ENCODE data around the gene CALML6. TPM values are rescaled to one million over a fixed set of nuclear protein-coding genes. Genes with fewer than 3 reads are reported as not detected.

Gene CALML6
- total RNA-seq, 1 donor from 2014 or later: 0.90 TPM

DNA sequence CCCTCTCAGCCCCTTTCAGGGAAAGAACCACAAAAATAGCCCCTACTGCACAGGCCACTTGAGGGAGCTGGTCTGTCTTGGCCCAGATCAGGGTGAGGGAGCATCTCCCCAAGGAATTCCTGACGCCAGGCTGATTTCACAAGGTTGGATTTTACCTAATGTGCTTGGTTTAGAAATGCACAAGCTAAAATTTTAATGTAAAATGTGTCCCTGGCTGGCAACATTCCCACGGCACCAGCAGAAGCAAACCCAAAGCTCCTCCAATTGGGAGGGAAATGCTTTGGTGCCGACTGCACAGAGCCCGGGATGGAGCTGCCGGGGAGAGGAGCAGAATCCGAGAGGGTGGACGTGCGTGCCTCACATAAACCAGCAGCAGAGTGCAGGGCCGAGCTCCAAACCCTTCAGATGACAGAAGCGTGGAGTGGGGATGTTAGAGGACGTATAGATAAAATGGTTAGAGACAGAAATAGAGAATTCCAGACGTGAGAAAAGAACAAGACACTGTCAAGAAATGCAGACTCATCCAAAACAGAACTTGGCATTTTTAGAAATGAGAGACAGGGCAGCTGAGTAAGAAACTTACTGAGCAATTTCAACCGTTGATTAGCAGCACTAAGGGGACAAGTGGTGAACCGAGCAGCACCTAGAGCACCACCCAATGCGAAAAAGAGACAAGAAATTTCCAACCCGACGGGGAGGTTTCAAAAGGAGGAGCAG lies 45.6 kb downstream of the CALML6 start:
- Histone ChIP-seq H3K36me3 (no peaks in the 10 kb centered on the region), H3K9me3 (no peaks in the 10 kb centered on the region), H3K4me3 (no peak overlapping the region), H3K27me3 (peaks cover 16% of the 10 kb centered on the region), H3K4me1 (no peaks in the 10 kb centered on the region), H3K27ac (no peak overlapping the region)
- intact Hi-C loops (cut with DNase I): no loop called here
- TF ChIP-seq, protein P1, sequence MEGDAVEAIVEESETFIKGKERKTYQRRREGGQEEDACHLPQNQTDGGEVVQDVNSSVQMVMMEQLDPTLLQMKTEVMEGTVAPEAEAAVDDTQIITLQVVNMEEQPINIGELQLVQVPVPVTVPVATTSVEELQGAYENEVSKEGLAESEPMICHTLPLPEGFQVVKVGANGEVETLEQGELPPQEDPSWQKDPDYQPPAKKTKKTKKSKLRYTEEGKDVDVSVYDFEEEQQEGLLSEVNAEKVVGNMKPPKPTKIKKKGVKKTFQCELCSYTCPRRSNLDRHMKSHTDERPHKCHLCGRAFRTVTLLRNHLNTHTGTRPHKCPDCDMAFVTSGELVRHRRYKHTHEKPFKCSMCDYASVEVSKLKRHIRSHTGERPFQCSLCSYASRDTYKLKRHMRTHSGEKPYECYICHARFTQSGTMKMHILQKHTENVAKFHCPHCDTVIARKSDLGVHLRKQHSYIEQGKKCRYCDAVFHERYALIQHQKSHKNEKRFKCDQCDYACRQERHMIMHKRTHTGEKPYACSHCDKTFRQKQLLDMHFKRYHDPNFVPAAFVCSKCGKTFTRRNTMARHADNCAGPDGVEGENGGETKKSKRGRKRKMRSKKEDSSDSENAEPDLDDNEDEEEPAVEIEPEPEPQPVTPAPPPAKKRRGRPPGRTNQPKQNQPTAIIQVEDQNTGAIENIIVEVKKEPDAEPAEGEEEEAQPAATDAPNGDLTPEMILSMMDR (IDR thresholded peaks at IDR 0.05): no peak
- DNase-seq (no peak), ATAC-seq (no peak)

DNA sequence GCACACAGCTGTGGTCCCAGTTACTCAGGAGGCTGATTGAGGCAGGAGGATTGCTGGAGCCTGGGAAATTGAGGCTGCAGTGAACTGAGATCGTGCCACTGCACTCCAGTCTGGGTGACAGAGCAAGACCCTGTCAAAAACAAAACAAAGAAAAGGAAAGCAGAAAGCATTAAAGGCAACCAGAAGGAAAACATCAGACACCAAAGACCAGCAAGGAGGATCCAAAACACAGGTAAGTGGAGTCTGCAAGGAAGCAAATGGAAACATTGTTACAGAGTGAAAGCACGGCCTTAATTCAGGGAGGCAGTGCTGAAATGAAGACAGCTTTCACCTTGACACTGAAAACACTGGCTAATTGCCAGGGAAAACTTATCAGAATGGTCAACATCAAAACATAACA lies 47.7 kb downstream of the CALML6 start:
- H3K27me3 ChIP-seq: peaks cover 21% of the 10 kb centered on the region
- no peak for ATAC-seq

DNA sequence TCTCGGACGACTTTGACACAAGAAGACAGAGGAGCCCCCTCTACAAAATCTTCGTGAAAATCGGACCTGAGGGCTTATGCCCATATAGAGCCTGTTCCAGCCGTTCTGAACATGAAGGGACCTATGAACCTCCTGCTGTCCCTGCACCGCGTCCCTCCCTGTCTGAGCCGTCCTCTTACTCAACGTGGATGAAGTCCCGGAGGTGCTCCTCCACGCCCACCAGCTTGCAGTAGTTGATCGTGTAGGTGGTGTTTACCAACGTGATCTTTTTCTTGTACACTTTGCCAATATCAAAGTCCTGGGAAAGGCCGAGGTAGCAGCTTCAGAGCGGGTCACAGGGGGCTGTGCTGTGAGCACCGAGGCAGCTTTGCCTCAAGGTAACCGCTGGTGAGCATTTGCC lies 48.5 kb downstream of the CALML6 start:
- DNase-seq (no peak), ATAC-seq (no peak)
- intact Hi-C loops (cut with DNase I): no loop called here
- TF ChIP-seq, protein P1 (IDR thresholded peaks at IDR 0.05): no peak
- Histone ChIP-seq H3K9me3 (no peaks in the 10 kb centered on the region), H3K4me3 (no peak overlapping the region), H3K27me3 (peaks cover 21% of the 10 kb centered on the region), H3K36me3 (no peaks in the 10 kb centered on the region), H3K27ac (no peak overlapping the region), H3K4me1 (no peaks in the 10 kb centered on the region)

More for the DNA sequence above, 47.7 kb downstream of the CALML6 start:
- Histone ChIP-seq H3K36me3 (no peaks in the 10 kb centered on the region), H3K4me3 (no peak overlapping the region), H3K9me3 (no peaks in the 10 kb centered on the region), H3K27ac (no peak overlapping the region), H3K4me1 (no peaks in the 10 kb centered on the region)
- intact Hi-C loops (cut with DNase I): no loop called here
- TF ChIP-seq, protein P1 (IDR thresholded peaks at IDR 0.05): no peak
- DNase-seq: no peak

DNA sequence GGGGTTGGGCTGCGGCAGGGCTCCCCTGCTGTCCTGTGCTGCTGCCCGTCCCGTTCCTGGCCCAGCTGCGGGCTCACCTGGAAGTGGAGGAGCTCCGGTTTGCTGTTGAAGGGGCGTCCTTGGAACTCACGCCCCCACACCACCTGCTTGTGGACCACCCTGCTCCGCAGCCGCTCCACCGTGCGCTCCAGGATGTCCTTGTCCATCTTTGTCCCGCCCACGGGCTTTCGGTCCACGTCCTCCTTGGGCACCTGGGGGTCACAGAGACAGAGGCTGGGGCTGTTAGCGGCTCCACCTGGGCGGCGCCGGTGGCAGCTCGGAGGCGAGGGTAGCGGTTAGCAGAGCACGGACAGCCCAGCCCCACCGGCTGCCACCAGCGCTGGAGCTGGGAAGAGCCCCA lies 49.8 kb downstream of the CALML6 start:
- Histone ChIP-seq H3K36me3 (no peaks in the 10 kb centered on the region), H3K27me3 (peaks cover 21% of the 10 kb centered on the region), H3K4me3 (no peak overlapping the region), H3K4me1 (no peaks in the 10 kb centered on the region), H3K27ac (no peak overlapping the region), H3K9me3 (no peaks in the 10 kb centered on the region)
- TF ChIP-seq, protein P1 (IDR thresholded peaks at IDR 0.05): no peak
- no peak for DNase-seq
- ATAC-seq: no peak
- intact Hi-C loops (cut with DNase I): no loop called here

DNA sequence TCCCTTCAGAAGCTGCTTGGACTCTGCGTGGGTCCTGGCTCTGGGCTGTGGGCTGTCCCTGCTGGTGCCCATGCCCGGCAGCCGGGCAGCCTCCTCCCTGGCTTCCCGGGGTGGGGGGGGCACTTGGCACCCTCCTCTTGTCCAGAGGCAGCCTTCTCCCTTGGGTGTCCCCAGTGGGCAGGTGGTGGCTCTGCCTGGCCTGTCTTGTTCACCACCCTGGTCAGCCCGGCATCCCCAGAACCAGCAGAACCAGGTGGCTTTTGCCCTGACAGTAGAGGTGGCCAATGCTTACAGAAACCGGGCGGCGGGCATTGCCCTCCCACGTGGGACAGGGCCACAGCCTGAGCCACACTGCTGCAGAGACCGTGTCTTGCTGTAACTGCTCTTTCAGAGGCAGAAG lies 50.5 kb downstream of the CALML6 start:
- ATAC-seq (no peak), DNase-seq (no peak)
- intact Hi-C loops (cut with DNase I): no loop called here
- no peaks in the 10 kb centered on the region for H3K9me3 ChIP-seq
- H3K4me1 ChIP-seq: no peaks in the 10 kb centered on the region
- no peak overlapping the region for H3K4me3 ChIP-seq
- no peaks in the 10 kb centered on the region for H3K36me3 ChIP-seq
- H3K27ac ChIP-seq: no peak overlapping the region
- H3K27me3 ChIP-seq: peaks cover 16% of the 10 kb centered on the region
- TF ChIP-seq, protein P1 (IDR thresholded peaks at IDR 0.05): no peak
